ENCODE results near the gene CLIC1.
A peak's percentile ranks its signal among the peaks of the same experiment; 100 is the strongest.

Gene CLIC1

GRCh38 chr6:31690231-31691077 lies 45.9 kb downstream of the CLIC1 start:
- FAIRE-seq (no peak), DNase-seq (ENCODE audit: insufficient read length) (no peak)
- TF ChIP-seq POLR2AphosphoS5 (IDR thresholded peaks at IDR 0.05; ENCODE audit: low read depth, low read length) (no peak), TAF1 (IDR thresholded peaks at IDR 0.05; ENCODE audit: borderline replicate concordance, low read depth, low read length) (no peak), POLR2A (IDR thresholded peaks at IDR 0.05; ENCODE audit: low read depth, low read length) (no peak)

GRCh38 chr6:31689249-31690110 lies 46.9 kb downstream of the CLIC1 start:
- FAIRE-seq = no peak
- TF ChIP-seq POLR2A (IDR thresholded peaks at IDR 0.05; ENCODE audit: low read depth, low read length) (no peak), TAF1 (IDR thresholded peaks at IDR 0.05; ENCODE audit: borderline replicate concordance, low read depth, low read length) (no peak), POLR2AphosphoS5 (IDR thresholded peaks at IDR 0.05; ENCODE audit: low read depth, low read length) (no peak)
- DNase-seq (ENCODE audit: insufficient read length) = no peak

GRCh38 chr6:31687860-31688693 lies 48.3 kb downstream of the CLIC1 start:
- DNase-seq (ENCODE audit: insufficient read length) (no peak), FAIRE-seq (no peak)
- TF ChIP-seq TAF1 (IDR thresholded peaks at IDR 0.05; ENCODE audit: borderline replicate concordance, low read depth, low read length) (no peak), POLR2A (IDR thresholded peaks at IDR 0.05; ENCODE audit: low read depth, low read length) (no peak), POLR2AphosphoS5 (IDR thresholded peaks at IDR 0.05; ENCODE audit: low read depth, low read length) (no peak)

GRCh38 chr6:31687321-31687720 lies 49.0 kb downstream of the CLIC1 start:
- TF ChIP-seq POLR2AphosphoS5 (IDR thresholded peaks at IDR 0.05; ENCODE audit: low read depth, low read length) (no peak), POLR2A (IDR thresholded peaks at IDR 0.05; ENCODE audit: low read depth, low read length) (no peak), TAF1 (IDR thresholded peaks at IDR 0.05; ENCODE audit: borderline replicate concordance, low read depth, low read length) (no peak)
- DNase-seq (ENCODE audit: insufficient read length) (no peak), FAIRE-seq (no peak)

- no peak for FAIRE-seq
- no peak for DNase-seq (ENCODE audit: insufficient read length)
- no peak for TF ChIP-seq POLR2AphosphoS5 (IDR thresholded peaks at IDR 0.05; ENCODE audit: low read depth, low read length)
- no peak for TF ChIP-seq TAF1 (IDR thresholded peaks at IDR 0.05; ENCODE audit: borderline replicate concordance, low read depth, low read length)
- TF ChIP-seq POLR2A (IDR thresholded peaks at IDR 0.05; ENCODE audit: low read depth, low read length) = no peak
Measured at GRCh38 chr6:31686483-31686882, 49.8 kb downstream of the CLIC1 start.

GRCh38 chr6:31683591-31683990 lies 52.7 kb downstream of the CLIC1 start:
- no peak for FAIRE-seq
- TF ChIP-seq TAF1 (IDR thresholded peaks at IDR 0.05; ENCODE audit: borderline replicate concordance, low read depth, low read length) = no peak
- no peak for TF ChIP-seq POLR2AphosphoS5 (IDR thresholded peaks at IDR 0.05; ENCODE audit: low read depth, low read length)
- no peak for TF ChIP-seq POLR2A (IDR thresholded peaks at IDR 0.05; ENCODE audit: low read depth, low read length)
- no peak for DNase-seq (ENCODE audit: insufficient read length)

- TF ChIP-seq POLR2AphosphoS5 (IDR thresholded peaks at IDR 0.05; ENCODE audit: low read depth, low read length) (no peak), POLR2A (IDR thresholded peaks at IDR 0.05; ENCODE audit: low read depth, low read length) (no peak), TAF1 (IDR thresholded peaks at IDR 0.05; ENCODE audit: borderline replicate concordance, low read depth, low read length) (no peak)
- DNase-seq (ENCODE audit: insufficient read length) (peak; percentile 71), FAIRE-seq (no peak)
Measured at GRCh38 chr6:31681135-31681671, 55.1 kb downstream of the CLIC1 start.
